Thoracic aorta (tissue), 2 donors: ENCODE results near the gene TEX52. TPM values are rescaled to one million over a fixed set of nuclear protein-coding genes. Genes with fewer than 3 reads are reported as not detected.
"Not testable (repeated sequence)": the region's sequence is repeated elsewhere in the genome, so short reads cannot be mapped to it uniquely, and the experiment has no call there.

Experiments used
- ATAC-seq: fragments of 150-250 bp; one replicate; pipeline ENCODE4 v1.8.0; 2017; ENCODE audit warnings: low read depth; ENCODE audit not compliant: insufficient number of reproducible peaks, low FRiP score
- DNase-seq: peaks from one replicate; pipeline ENCODE4 v3.0.0-alpha.2; 2020; ENCODE audit warnings: low spot score
- H3K27ac ChIP-seq, 2 donors: fragments of 200-600 bp; sonication (generic); 1 replicate in 1 of 2; 2 replicates in 1 of 2; pipeline ENCODE4 v1.5.1; 2016; ENCODE audit warnings: mild to moderate bottlenecking in 2 of 2, moderate library complexity in 2 of 2
- H3K27me3 ChIP-seq: fragments of 200-600 bp; sonication (generic); replicated peaks from 2 replicates; pipeline ENCODE4 v1.6.0; 2016; ENCODE audit warnings: mild to moderate bottlenecking; ENCODE audit not compliant: insufficient read depth
- H3K36me3 ChIP-seq: fragments of 200-600 bp; sonication (generic); one replicate; pipeline ENCODE4 v1.5.1; 2016
- H3K4me1 ChIP-seq, 2 donors: fragments of 200-600 bp; sonication (generic); 1 replicate in 1 of 2; 2 replicates in 1 of 2; pipeline versions ENCODE4 v1.5.1 to v1.6.0; 2016; ENCODE audit warnings: low read depth in 2 of 2, mild to moderate bottlenecking in 1 of 2; ENCODE audit not compliant: control insufficient read depth in 1 of 2
- H3K4me3 ChIP-seq: fragments of 200-600 bp; sonication (generic); 2 replicates; pipeline ENCODE4 v1.5.1; 2016; ENCODE audit warnings: mild to moderate bottlenecking
- H3K9me3 ChIP-seq: fragments of 200-600 bp; sonication (generic); 2 replicates; pipeline ENCODE4 v1.5.1; 2016
- CTCF ChIP-seq: fragments of 200-600 bp; sonication (generic); IDR thresholded peaks from one replicate; pipeline ENCODE4 v1.5.1; 2019; ENCODE audit warnings: antibody characterized with exemption
- total RNA-seq, 2 donors: library from RNA; depleted of rRNA; stranded (reverse); fragments of >200 nt; gene quantifications; one replicate each; pipeline versions ENCODE4 v1.1.0 to v1.2.3, GENCODE V29; 2016

Gene TEX52
- total RNA-seq, 2 donors from 2014 or later, result not detected

DNA sequence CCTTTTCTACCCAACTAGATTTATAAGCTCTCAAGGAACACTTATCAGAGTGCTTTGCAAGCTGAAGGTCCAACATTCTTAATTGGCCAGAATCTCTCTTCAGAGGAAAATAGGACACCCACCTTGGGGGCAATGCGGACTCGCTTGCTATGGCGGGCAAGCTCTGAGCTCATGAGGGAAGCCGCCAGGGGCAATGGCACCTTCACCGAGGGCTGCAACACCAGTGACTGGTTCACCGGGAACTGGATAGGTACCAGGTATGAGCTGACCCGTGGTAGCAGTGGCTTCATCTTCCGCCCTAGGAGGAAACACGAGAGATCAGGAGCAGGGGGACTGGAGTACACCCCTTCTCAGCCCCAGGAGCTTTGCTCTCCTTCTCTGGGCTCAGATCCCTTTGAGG, 7.4 kb upstream of the TEX52 start:
- TF ChIP-seq CTCF, result no peak
- no peak overlapping the region for H3K4me3 ChIP-seq
- DNase-seq (no peak), ATAC-seq (no peak)
- no peaks in the 10 kb centered on the region for H3K4me1 ChIP-seq
- H3K27me3 ChIP-seq, result no peaks in the 10 kb centered on the region
- H3K27ac ChIP-seq, result no peak overlapping the region
- H3K9me3 ChIP-seq, result no peaks in the 10 kb centered on the region
- no peaks in the 10 kb centered on the region for H3K36me3 ChIP-seq

DNA sequence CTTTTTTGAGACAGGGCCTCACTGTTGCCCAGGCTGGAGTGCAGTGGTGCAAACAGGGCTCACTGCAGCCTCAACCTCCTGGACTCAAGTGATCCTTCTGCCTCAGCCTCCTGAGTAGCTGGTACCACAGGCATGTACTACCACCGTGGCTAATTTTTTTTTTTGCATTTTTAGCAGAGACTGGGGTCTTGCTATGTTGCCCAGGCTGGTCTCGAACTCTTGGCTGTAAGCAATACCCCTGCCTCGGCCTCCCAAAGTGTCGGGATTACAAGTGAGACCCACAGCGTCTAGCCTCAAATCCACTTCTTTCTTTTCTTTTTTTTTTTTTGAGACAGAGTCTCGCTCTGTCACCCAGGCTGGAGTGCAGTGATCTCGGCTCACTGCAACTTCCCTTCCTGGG, 6.6 kb upstream of the TEX52 start:
- H3K36me3 ChIP-seq, H3K4me1 ChIP-seq, DNase-seq, H3K27me3 ChIP-seq, ATAC-seq, H3K9me3 ChIP-seq, H3K27ac ChIP-seq, H3K4me3 ChIP-seq: not testable (repeated sequence)

GRCh38 chr12:2862876-2863275, 6.0 kb upstream of the TEX52 start:
- Histone ChIP-seq H3K36me3 (no peaks in the 10 kb centered on the region), H3K27ac (no peak overlapping the region), H3K9me3 (no peaks in the 10 kb centered on the region), H3K27me3 (no peaks in the 10 kb centered on the region), H3K4me1 (no peaks in the 10 kb centered on the region), H3K4me3 (no peak overlapping the region)
- ATAC-seq (no peak), DNase-seq (no peak)
- TF ChIP-seq CTCF, result no peak

DNA sequence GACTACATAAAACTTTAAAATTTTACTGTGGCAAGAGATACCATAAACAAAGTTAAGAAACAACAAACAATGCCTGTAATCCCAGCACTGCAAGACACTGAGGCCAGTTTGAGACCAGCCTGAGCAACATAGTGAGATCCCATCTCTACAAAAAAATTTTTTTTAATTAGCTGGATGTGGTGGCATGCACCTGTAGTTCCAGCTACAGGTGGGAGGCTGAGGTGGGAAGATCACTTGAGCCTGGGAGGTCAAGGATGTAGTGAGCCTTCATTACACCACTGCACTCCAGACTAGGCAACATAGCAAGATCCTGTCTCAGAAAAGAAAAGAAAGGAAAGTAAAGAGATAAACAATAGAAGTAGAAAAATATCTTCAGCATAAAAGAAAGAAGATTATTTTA, 3.3 kb upstream of the TEX52 start:
- TF ChIP-seq CTCF, result no peak
- H3K4me3 ChIP-seq, result no peak overlapping the region
- H3K27ac ChIP-seq, result no peak overlapping the region

GRCh38 chr12:2858944-2859421, 2.1 kb upstream of the TEX52 start:
- ATAC-seq, result no peak
- TF ChIP-seq CTCF, result no peak
- no peak overlapping the region for H3K27ac ChIP-seq

More for the DNA sequence above, 3.3 kb upstream of the TEX52 start:
- no peaks in the 10 kb centered on the region for H3K4me1 ChIP-seq
- H3K27me3 ChIP-seq, result no peaks in the 10 kb centered on the region
- DNase-seq, result no peak
- H3K9me3 ChIP-seq, result no peaks in the 10 kb centered on the region
- H3K36me3 ChIP-seq, result no peaks in the 10 kb centered on the region
- ATAC-seq, result no peak

DNA sequence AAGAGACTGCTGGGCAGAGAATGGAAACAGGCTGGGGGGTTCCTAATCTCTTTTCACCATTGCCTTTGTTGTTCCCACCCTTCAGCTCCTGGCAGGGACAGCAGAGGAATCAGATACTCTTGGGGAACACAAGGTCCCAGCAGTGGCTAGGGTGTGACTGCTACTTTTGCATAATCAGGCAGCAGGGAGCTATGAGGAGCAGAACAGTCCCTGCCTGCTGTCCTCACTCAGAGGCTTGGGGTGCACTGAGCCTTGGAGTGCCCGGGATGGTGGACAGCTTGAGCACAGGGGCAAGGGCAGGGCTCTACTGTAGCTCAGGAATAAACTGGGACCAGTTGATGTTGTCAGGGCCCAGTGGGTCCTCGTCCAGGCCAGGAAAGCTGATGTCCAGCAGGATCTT, 1.5 kb upstream of the TEX52 start:
- no peaks in the 10 kb centered on the region for H3K4me1 ChIP-seq
- H3K27me3 ChIP-seq, result no peaks in the 10 kb centered on the region
- no peak overlapping the region for H3K4me3 ChIP-seq
- ATAC-seq, result no peak
- H3K36me3 ChIP-seq, result no peaks in the 10 kb centered on the region
- no peaks in the 10 kb centered on the region for H3K9me3 ChIP-seq
- no peak for TF ChIP-seq CTCF
- no peak for DNase-seq
- H3K27ac ChIP-seq, result no peak overlapping the region

More at GRCh38 chr12:2858944-2859421, 2.1 kb upstream of the TEX52 start:
- no peak overlapping the region for H3K4me3 ChIP-seq
- H3K4me1 ChIP-seq, result no peaks in the 10 kb centered on the region
- no peak for DNase-seq
- H3K27me3 ChIP-seq, result no peaks in the 10 kb centered on the region
- H3K9me3 ChIP-seq, result no peaks in the 10 kb centered on the region
- no peaks in the 10 kb centered on the region for H3K36me3 ChIP-seq
